GM18526 (cell line): Measurements from ENCODE around the gene PLEKHG1.

Source experiments
- POLR2A ChIP-seq: IDR thresholded peaks from 3 replicates; pipeline ENCODE4 v1.6.1; 2011; ENCODE audit not compliant: insufficient read length; ENCODE audit errors: extremely low read depth

PLEKHG1 gene

DNA sequence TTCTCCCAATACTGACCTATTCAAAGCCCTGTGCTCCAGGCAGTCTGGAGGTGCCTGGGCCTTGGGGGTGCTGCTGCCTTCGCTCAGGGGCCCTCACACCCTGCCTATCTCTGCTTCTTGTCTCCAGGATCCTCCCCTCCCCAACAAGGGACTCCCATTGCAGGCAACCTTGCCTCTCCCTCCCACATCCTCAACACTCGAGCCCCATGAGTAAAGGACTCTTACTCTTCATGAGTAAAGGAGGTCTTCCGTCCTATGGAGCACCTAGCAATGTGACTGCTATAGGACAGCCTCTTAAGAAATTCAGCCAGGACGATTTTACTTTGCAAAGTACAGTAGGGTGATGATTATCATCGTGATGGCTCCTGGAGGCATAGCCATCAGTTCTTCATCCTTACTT lies 24.5 kb downstream of the PLEKHG1 start:
- no peak for TF ChIP-seq POLR2A

GRCh38 chr6:150625927-150626326 lies 26.2 kb downstream of the PLEKHG1 start:
- no peak for TF ChIP-seq POLR2A

DNA sequence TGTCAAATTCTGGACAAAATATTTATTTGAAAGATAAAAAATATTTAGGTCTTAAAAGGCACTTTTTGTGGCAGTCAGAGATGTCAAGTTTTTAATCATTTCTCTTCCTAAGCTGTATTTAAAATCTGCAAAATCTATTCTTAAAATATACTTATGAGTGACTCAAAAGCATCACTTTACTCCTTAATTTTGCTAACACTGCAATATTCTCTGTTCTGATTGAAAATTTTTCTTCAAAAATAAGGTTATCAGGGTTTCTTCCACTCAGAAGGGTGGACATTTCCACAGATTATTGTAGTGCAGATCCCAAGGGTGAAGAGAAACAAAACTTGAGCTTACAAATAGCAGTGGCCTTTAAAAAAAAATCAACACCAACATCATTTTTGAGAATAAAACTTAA lies 27.5 kb downstream of the PLEKHG1 start:
- TF ChIP-seq POLR2A, result no peak

GRCh38 chr6:150627585-150628025 lies 27.9 kb downstream of the PLEKHG1 start:
- no peak for TF ChIP-seq POLR2A

- no peak for TF ChIP-seq POLR2A
Measured at GRCh38 chr6:150628908-150629307, 29.2 kb downstream of the PLEKHG1 start.

GRCh38 chr6:150631283-150631983 lies 31.7 kb downstream of the PLEKHG1 start:
- no peak for TF ChIP-seq POLR2A

GRCh38 chr6:150631984-150632642 lies 32.4 kb downstream of the PLEKHG1 start:
- no peak for TF ChIP-seq POLR2A

GRCh38 chr6:150632785-150633485 lies 33.2 kb downstream of the PLEKHG1 start:
- no peak for TF ChIP-seq POLR2A

DNA sequence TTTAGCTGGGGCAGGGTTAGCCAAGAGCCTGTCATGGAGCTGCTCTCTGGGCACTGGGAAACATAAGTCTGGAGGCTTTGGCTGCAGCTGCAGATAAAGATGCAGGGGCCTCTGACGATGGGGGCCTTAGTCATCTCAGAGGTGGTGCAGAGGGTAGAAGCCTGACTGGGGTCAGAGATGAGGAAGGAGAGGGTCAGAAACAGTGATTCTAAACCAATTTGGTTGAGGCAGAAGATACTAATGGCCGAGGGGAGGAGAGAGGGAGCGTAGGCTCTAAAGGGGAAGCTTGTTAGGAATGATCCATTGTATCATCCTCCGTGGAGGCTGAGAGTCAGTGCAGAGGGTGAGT lies 33.8 kb downstream of the PLEKHG1 start:
- TF ChIP-seq POLR2A, result no peak

DNA sequence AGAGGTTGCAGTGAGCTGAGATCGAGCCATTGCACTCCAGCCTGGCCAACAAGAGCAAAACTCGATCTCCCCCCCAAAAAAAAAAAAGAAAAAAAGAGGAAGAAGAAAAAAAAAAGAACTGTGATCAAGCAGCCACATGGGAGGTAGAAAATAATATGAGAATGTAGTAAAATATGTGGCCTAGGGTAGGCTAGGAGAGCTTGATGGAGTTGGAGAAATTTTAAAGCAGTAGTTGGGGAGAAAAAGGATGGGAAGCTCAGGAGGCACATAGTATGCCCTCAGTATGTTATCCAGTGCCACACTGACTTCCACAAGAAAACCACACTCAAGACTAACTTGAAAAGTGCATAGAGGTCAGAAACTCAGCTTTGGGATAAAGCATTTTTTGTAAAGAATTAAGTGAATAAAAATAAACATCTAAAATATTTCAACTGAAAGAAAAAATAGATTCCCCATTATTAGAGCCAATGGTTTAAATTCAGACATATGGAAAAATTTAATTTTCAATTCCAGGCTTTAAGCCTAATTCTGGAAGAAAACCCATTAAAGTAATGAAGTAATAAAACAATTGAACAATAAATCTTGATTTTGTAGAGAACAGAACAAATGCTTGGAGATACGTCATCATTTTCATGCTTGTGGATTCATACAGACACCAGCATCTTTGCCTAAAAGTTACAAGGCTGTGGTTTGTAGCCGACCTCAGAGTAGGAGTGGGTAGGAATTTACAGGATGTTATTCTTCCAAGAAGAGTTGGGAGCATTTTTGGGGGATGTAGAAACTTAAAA lies 34.7 kb downstream of the PLEKHG1 start:
- no peak for TF ChIP-seq POLR2A

- TF ChIP-seq POLR2A, result no peak
Measured at GRCh38 chr6:150634964-150635292, 35.2 kb downstream of the PLEKHG1 start.

DNA sequence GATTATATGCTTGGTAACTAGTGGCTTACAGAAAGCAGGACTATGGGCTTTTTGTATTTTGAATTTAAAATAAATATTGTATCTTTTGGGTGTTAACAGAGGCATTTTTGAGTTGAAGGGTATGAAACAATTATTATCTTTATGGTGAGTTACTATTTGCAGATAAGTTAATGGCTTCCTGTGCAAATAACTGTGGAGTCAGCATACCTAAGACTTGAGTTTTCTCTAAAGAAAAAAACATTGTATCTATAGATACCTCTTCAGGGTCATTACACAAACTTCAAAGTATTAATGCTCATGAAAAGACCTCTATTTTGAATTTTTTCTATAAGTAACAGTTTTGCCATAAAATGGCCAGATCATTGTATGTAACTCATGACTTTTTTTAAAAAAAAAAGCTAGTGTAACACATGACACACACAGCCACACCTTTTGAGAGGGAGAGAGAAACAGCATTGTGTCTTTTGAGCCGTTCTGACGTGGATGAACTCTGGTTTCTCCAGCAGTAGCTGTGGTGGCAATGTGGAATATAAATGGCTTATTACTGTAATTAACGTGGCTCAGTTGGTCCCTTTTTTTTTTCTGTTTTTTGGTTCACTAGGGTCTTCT lies 36.3 kb downstream of the PLEKHG1 start:
- TF ChIP-seq POLR2A, result no peak

DNA sequence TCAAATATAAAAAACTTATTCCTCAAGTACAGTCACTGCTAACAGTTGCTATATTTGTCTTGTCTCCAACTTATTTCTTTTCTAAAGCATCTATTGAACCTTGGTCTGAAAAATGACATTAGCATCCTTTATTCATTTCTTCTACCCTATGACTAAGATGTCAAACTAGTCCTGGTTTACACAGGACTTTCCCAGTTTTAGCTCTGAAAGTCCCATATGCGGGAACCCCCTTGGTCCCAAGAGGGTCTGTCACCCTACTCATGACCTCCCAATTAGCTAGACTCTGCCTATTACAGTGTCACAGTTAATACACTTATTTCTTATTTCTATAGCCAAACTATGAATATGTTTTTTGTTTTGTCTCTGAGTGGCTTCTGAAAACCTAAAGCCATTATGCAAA lies 37.1 kb downstream of the PLEKHG1 start:
- no peak for TF ChIP-seq POLR2A

DNA sequence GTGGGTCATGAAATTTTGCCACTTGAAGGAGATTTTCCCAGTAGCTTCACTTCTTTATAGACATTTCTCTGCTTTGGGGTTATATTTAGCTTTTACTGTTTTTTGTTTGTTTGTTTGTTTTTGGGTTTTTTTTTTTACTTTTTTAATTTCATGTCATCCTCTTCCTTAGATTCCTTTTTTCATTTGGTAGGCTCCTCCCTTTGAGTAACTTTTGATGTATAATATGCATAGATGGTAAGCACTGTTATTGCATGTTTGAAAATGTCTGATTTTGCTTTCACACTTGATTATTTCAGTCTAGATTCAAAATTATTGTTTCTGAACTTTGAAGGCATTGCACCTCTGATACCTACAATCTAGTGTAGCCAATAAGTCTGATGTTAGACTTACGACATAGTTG lies 37.6 kb downstream of the PLEKHG1 start:
- no peak for TF ChIP-seq POLR2A

DNA sequence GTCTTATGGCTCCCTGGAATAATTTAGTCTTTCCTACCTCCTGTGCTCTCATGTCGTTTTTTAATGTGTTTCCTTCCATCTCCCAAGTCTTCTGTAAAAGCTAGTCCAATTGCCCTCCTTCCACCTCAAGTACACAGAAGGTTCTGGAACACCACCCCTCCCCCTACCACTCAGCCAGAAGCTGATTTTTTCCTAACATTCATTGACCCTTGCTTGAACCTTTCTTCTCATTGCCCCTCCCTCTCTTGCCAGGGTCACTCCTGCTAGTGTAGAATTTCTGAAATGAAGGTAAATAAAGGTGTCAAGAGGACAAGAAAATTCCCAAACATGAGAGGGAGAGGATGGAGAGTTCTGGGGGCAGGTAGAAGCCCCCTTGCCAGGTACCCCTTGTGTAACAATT lies 38.6 kb downstream of the PLEKHG1 start:
- TF ChIP-seq POLR2A, result no peak
